NCI-H1930 (cell line): ENCODE data around the gene JCHAIN.
"Not testable (repeated sequence)": the region's sequence is repeated elsewhere in the genome, so short reads cannot be mapped to it uniquely, and the experiment has no call there.

ENCODE experiments used
- DNase-seq, 2 experiments: peaks; one replicate each; lab custom pipeline; 2025; lab: John Stamatoyannopoulos, UW

Gene JCHAIN

DNA sequence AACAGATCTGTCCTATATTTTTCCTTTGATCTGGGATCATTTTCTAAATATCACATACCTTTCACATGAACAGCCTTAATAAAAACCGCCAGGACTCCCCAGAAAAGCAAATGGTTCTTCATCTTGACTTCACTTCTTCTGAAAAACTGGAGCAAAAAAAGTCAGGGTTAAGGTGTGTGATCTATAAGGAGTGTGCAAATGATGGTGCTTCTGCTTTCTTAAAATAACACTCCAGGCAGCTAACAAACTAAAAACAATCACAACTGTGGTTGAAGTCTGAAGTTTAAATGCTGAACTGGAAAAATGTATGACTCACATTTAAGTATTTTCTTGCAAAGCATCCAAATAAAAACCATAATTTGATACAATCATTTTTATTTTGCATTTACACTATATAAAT is at the start of gene JCHAIN:
TSS of gene JCHAIN (minus strand) at position 140 of the 400 bp plus-strand sequence. CDS start at position 122, 18 bp downstream.
- no peak for DNase-seq

DNA sequence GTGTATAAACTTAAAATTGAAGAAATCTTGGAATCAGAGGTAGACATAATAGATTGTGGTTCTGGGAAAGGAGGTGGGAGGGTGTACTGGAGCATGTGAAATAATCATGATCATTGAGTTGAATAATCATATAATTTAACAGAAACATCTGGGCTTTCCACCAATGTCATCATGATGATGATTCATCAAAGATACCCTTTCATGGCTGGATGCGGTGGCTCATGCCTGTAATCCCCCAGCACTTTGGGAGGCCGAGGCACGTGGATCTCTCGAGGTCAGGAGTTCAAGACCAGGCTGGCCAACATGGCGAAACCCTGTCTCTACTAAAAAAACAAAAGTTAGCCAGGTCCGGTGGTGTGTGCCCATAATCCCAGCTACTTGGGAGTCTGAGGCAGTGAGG is 48.8 kb upstream of the JCHAIN start:
- DNase-seq, result no peak

DNA sequence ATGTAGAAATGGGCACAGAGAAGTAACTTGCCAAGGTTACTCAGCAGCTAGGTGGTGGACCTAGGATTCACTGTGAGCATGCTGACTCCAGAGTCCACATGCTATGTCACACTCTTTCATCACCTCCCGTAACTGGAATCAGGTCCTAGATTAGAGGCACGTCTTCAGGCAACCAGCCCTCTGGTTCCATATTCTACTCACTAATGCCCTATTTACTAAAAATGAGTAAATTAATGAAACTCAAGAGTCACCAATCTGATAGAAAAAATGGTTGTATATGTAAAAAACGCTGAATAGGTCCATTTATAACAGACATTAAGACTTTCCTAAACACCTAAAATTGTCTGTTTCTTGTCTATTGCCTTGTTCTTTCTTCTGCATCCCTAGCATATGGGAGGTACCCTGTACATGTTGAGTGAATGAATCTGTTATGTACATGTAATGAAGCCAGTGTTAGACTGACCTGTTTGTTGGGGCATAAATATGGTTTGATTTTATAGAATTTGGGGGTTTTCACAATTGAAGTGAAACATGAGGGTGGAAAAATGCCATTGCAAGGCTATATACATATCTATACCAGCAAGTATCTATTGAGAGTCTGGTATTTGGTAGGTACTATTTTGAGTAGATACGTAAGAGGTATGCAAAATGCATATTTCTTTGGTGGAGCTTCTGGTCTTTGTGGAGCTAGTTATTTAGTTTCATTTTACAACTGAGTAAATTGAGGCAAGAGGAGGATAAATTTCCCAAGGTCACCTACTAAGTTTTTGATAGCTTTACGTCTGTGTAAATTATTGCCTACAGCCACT is 48.0 kb upstream of the JCHAIN start:
- DNase-seq, result no peak

DNA sequence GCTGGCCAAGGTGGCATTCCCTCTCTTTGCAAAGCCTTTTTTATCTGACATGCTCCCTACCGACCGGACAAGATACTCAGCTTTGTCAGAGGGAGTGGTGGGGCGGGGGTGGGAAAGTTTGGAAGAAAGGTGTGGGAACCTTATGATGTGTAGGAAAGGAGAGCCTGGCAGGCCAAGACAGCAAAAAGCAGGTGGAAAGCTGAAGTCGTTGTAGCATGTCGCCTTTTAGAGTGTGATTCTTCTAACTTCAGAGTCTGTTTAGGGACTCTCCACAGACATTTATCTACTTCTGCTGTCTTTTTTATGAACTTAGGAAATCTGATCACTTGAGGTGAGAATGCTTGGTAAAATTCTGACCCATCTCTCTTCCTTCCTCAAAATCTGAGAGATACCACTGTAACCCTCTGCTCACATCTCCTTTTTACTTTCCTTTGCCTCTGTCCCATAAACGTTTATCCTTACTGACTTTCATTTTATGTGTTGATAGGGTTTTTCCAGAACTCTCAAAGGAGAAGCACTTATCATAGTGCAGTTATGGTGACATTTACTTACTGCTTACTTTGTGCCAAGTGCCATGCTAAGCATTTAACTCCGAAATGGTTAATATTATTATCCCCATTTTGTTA is 47.3 kb upstream of the JCHAIN start:
- no peak for DNase-seq

DNA sequence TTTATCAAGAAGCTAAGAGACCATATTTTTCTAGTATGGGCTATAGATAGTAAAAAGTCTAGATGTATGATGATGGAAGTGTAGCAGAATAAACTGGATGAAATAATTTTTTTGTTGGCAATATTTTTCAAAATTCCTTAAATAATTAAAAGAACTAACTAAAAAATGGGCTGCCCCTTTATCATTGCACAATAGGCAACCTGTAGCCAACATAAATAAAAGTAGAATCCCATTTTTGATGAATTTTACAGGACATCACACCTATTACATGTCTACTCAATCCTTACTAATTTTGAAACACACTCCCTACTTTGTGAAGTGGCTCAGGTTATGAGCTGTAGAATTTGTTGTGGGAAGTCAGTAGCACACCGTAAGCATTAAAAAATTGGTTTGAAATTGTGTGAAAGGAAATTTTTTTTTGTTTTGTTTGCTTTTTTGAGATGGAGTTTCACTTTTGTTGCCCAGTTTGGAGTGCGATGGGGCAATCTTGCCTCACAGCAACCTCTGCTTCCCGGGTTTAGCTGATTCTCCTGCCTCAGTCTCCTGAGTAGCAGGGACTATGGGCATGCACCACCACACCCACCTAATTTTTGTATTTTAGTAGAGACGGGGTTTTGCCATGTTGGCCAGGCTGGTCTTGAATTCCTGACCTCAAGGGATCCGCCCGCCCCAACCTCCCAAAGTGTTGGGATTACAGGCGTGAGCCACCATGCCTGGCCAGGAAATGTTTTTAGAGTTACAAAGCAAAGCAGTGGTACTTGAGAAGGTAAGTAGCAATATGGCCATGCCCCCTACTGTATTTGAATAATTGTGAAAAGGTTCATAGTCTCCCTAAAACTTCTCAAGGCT is 46.5 kb upstream of the JCHAIN start:
- DNase-seq, result no peak

DNA sequence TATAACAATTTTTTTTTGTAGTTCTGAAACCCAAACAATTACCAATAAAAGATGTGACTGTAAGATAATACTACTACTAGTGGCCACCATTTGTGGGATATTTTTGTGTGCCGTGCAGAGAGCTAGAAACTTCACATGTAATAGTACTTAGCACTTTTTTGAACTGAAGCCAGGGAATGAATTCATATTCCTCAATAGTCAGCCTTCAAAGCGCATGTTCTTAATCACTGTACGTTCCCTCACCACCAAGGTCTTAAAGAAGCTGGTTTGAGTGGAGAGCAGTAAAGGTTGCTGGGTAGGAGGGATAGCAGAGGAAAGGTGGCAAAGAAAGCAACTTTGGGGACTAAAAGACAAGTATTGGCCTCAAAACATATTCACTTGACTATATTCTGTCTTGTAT is 45.8 kb upstream of the JCHAIN start:
- DNase-seq, result no peak

DNA sequence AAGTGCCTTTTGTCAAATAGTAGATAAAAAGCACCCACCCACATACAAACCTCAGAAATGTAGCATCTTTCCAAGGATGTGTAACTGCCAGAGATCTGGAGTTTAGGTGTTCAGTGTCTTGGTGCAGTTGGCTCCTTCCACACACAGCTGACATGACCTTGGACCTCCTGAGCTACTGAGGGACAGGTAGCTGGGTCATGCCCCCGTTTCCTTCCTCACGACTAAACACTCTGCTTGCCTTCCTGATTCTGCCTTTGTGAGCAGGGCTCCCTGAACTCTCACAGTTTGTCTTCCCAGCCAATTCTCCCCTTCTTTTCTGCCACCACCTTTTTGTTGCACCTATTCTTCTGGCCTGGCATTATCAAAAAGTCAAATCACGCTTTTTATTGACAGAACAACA is 45.3 kb upstream of the JCHAIN start:
- no peak for DNase-seq

DNA sequence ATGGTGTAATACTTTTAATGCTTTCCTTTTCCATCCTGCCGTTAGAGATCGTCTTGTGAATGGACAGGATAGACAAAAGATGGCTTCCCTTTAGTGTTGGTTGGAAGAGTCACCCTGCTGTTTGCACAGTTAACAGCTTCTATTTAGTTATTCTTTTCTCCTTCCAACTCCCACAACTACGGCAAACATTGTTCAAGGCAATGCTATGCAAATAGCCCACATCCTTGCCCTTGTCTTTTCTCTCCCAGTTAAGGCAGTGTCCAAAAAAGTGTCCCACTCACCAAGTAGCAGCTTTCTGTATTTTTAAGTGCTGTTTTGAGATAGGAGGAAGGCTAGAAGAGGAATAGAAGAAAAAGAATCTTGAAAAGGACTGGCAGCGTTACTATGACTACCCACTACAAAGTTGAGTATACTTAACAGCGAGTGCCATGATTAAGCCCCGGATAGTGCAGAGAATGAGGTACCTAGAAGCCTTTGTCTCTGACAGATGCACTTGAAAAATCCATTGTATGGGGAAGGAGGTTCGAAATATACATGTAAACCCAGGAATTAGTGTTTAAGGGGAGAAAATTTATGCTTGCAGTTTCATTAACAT is 43.4 kb upstream of the JCHAIN start:
- DNase-seq, result peak; percentile 18 to 36

DNA sequence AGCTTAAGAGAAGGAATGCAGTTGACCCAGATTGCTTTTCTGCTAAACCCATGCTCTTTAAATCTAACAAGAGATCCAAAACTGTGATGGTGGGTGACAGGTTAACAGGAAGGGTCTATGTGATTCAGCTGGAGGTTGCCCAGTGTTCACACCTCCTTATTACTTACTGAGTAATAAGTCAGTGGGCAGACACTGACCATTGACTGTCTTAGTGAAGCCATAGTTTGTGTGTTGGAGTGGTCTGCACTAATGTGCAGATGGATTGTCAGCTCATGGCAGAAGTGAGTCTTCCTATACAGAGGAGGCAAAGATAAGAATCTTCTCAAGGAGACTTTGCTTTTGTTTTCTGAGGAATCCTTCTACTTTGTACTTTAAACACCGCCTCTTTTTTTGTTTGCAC is 40.2 kb upstream of the JCHAIN start:
- DNase-seq, result no peak

DNA sequence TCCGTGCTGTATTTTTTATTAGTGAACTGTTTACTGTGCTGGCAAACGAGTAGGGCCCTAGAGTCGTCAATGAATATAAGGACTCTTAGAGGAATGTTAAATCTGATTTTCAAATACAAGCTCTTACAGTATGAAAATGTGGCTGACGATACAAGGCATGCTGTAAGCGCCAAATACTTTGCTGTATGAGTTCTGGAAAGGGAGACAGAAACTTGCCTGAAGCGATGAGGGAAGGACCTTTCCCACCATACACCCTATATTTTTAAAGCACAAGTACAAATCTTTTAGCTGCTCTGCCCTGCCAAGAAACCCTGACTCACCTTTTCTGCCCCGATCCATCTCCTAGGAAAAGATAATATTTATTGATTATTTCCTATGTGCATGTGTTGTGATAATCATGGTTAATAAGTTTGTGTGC is 39.7 kb upstream of the JCHAIN start:
- no peak for DNase-seq

DNA sequence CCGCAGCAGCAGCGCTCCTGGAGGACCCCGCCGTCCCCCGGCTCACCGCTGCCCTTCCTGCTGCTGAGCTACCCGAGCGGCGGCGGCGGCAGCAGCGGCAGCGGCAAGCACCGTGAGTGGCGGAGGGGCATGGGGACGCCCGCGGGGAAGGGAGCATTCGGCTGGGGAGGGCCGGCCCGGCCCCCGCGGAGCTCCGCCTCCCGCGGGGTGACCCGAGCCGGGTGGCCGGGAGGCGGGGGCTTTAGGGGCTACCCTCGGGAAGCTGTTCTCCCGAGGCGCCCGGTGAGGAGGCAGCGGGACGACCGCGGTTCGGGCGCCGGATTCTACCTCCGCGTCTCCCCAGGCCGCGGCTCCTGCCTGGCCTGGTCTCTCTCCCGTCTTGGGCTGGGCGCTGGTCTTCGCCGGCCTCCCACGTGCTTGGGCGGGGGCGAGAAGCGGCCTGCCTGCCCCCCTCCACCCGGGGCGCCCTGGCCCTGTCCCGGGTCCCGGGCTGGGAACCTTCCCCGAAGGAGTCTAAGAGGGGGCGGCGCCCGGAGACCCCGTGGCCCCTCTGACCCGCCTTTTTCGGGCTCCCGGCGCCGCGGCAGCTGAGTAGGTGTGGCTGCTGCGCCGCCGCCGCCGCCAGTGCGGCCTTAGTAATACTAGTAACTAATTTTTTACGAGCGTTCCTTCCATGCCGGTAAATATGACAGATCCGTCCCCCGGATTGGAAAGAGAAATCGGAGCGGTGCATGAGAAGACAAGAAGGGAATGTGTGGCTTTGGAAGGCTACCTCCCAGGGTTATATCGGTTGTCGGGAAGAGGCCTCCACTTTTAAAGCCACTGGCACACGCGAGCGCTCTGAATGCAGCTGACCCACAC is 39.1 kb upstream of the JCHAIN start:
- DNase-seq, result peak; percentile 33 to 39

DNA sequence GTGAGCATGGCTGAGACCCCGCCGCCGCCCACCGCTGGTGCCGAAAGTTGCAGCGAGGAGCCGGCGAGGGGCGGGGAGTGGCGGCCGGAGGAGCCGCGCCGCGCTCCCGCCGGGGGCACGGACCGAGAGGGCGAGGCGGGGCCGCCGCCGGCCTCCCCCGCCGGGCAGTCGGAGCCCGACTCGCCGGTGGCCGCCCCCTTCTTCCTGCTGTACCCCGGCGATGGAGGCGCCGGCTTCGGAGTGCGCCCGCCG is 38.5 kb upstream of the JCHAIN start:
- no peak for DNase-seq

DNA sequence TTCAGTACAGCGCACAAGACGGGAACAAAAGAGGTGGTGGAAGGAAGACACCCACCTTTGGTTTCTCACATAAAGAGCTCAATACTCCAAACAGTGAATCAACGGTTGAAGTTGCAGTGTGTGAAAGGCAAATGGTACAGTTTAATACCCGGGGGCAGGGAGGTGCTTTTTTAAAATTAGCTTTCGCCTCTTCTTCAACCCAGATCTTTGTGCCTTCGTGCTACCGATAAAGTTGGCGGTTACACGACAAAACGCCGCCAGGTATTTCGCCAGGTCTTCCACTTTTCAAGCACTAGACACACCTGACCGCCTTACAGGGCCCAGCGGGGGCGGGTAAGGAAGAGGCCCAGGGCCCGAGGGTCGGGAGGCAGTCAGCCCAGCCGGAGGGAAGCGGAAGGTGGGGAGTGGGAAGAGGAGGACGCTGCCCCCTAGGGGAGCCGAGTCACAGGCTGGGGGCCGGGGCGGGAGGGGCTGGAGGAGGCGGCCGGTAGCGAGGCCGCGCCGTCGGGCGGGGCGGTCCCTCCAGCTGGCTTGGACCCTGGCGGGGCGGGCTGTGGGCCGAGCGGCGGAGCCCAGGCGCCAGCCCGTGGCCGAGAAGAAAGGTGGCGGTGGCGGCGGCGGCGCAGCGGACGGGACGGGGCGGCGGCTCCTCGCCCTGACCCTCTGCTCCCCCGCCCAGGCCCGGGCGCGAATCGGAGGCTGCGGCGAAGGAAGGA is 38.1 kb upstream of the JCHAIN start:
- peak; percentile 75 to 81 for DNase-seq

DNA sequence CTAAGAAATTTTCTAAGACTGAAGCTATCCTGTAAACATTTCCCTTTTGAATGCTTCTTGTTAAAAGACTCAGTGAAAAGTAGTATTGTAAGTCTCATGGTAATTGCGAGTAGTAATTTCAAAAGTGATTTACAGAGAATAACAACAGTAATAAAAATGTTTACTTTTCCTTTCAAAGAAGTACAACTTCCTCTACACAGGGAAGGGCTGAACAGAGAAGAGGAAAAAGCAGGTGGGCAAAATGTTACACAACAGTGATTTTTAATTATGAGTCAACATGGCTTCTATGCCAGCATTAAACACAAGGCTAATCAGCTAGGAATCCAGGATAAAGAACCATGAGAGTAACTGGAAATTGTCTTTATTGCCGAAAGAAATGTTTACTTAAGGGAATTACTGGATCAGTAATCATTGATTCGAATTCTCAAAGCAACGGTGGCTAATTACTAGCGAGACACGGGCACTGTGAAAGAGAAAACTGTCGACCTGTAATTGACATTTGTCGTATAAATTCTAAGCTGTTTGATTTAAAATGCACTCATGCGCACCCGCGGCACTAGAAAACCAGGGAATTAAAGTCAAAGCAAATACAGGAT is 37.4 kb upstream of the JCHAIN start:
- peak; percentile 78 to 85 for DNase-seq

DNA sequence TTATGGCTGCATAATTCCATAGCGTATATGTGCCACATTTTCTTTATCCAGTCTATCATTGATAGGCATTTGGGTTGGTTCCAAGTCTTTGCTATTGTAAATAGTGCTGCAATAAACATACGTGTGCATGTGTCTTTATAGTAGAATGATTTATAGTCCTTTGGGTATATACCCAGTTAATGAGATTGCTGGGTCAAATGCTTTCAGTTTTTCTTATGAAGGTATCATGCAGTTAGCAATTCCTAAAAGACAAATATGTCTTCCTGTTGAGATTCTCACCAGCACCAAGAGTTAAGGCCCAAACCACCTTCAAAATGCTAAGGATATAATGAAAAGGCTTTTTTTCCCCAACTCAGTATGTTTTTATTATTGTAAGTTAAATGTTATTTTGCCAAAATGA is 36.3 kb upstream of the JCHAIN start:
- not testable (repeated sequence) for DNase-seq

DNA sequence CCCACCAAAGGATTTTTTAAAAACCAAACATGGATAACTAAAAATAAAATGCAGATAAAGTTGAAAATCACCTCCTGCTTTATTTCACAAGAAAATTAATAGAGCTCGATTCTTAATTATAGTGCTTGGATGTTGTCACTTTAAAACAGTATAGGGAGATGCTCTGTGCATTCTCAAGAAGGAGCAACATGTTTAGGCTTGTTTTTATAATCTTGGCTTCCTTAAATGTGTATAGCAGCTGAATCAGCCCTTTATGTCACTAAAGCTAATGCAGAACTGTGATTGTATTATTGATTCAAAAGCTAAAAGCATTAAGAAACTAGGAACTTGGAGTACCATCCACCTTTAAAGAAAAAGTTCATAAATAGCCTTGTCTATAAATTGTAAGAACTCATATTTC is 35.0 kb upstream of the JCHAIN start:
- DNase-seq, result no peak

DNA sequence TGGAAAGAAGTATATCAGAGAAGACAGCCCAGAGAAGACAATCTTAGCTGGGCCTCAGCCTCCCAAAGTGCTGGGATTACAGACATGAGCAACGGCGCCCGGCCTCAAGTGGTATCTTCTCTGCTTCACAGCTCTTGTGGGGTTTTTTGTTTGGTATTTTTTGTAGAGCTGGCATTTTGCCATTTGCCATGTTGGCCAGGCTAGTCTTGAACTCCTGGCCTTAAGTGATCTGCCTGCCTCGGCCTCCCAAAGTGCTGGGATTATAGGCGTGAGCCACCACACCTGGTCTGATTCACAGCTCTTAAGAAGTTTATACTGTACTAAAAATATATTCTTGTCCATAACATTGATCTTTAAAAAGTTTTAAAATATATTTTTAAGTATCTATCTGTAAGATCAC is 34.4 kb upstream of the JCHAIN start:
- no peak for DNase-seq

DNA sequence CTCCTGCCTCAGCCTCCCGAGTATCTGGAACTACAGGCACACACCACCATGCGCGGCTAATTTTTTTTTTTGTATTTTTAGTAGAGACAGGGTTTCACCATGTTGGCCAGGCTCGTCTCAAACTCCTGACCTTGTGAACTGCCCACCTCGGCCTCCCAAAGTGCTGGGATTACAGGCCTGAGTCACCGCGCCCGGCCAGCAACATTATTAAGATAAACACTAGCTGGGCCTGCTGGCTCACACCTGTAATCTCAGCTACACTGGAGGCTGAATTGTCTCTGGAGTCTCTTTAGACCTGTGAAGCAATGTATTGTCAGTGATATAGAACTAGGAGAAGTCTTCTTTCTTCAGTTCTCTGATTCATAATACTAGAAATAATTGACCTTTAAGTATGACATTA is 32.1 kb upstream of the JCHAIN start:
- not testable (repeated sequence) for DNase-seq

DNA sequence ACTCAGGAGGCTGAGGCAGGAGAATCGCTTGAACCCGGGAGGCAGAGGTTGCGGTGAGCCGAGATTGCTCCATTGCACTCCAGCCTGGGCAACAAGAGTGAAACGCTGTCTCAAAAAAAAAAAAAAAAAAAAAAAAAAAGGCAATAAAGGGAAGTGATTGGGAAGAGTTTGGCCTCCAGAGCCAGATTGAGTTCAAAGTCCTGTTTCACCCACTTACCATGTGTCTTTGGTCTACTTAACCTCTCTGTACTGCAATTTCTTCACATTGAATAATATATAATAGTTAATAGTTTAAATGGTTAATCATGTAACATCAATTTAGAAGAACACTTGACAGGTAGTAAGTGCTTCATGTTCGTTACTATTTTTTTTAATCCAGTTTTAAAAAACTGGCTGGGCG is 28.3 kb upstream of the JCHAIN start:
- not testable (repeated sequence) for DNase-seq

DNA sequence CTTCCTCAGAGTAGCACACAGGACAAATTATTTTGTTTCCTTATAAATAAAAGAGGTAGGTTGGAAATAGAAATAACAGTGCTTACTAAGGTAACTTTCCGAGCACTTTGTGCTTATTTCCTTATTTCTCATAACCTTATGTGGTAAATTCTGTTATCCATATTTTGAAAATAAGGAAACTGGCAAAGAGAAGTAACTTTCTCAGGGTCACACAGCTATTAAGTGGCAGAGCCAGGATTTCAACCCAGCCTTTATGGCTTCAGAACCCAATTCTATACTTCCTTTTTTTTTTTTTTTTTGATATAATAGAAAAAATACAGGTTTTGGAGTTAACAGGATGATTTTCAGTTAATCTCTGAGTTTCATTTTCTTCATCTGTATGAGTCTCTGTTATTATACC is 25.4 kb upstream of the JCHAIN start:
- no peak for DNase-seq

DNA sequence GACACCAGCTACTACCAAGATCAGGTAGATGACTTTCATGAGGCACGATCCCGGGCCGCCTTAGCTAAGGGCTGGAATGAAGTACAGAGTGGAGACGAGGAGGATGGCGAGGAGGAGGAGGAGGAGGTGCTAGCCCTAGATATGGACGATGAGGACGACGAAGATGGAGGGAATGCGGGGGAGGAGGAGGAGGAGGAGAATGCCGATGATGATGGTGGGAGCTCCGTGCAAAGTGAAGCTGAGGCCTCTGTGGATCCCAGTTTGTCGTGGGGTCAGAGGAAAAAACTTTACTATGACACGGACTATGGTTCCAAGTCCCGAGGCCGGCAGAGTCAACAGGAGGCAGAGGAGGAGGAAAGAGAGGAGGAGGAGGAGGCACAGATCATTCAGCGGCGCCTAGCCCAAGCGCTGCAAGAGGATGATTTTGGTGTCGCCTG is 22.5 kb upstream of the JCHAIN start:
- no peak for DNase-seq
